ENCODE results near the gene HOXC10. TPM values are rescaled to one million over a fixed set of nuclear protein-coding genes. Genes with fewer than 3 reads are reported as not detected.

The HOXC10 gene
- not detected for polyA plus RNA-seq (2012; ENCODE audit: low read depth, missing spikeins)

DNA sequence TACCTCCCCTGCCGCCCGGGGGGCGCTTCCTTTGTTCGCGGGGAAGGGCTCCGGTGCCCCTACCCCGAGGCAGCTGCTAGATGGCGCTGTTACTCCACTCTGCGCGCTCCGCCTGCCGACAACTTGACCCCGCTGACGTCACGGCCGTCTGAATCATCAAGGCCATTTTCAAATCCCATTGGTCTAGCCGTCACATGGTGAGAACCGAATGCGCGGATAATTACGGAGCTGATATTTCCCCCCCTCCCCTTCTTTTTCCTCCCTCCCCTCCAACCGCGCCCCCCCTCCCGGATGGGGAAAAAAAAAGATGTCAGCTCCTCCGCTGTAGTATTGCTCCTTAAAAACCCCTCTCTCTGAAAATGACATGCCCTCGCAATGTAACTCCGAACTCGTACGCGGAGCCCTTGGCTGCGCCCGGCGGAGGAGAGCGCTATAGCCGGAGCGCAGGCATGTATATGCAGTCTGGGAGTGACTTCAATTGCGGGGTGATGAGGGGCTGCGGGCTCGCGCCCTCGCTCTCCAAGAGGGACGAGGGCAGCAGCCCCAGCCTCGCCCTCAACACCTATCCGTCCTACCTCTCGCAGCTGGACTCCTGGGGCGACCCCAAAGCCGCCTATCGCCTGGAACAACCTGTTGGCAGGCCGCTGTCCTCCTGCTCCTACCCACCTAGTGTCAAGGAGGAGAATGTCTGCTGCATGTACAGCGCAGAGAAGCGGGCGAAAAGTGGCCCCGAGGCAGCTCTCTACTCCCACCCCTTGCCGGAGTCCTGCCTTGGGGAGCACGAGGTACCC lies at the start of gene HOXC10:
HOXC10 (plus strand) TSS at position 246 of the 791 bp plus-strand sequence; CDS start at position 360, 114 bp downstream.
- DNase-seq (ENCODE audit: insufficient read length, low spot score): peak; percentile 77
- peak; percentile 66 for FAIRE-seq
- TF ChIP-seq POU2F2 (IDR thresholded peaks at IDR 0.05; ENCODE audit: low read depth, low read length): no peak
- no peak for TF ChIP-seq POLR2AphosphoS5 (IDR thresholded peaks at IDR 0.05; ENCODE audit: low read depth, low read length)

DNA sequence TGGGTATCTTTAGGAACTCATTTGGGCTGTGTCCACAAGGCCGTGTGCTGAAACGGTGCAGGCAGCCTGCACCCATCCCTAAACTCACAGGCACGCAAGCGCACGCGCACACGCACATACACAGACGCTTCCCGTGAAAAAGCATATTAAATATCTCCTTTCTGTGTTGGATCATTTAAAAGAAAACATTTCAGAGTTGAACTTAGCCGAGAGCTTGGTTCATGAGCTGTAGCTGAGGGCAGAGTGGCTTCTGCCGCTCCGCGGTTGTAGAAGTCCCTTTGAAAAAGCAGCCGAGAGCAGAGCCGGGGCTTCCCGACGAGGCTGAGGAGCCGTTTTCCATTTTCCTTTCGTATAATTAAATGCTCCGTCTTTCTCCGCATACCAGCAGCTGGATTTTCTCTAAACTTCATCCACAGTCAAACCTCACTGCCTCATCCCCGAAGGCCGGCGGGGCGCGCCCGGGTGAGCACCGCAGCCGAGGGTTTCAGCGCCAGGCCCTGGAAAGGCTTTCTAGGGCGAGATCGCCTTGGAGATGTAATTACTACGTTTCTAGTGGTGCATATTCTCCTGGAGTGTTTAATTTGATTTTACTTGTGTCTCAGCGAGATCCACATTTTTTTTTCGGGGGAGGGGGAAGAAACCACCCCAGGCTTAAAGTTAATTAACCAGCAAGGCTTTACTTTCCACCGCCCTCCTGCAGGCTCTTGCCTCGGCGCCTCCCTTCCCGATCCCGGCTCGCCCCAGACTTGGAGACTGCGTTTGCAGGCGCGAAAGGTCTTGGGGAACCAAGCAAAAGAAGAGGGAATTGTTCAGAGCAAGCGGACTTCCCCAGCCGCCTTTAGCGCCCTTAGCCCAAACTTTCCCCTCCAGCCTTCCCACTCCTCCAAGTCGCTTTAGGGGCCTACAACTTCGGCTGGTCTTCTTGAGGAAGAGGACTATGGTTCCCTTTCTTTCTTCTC lies 49.3 kb upstream of the HOXC10 start:
- FAIRE-seq (no peak), DNase-seq (ENCODE audit: insufficient read length, low spot score) (no peak)
- TF ChIP-seq POLR2A (IDR thresholded peaks at IDR 0.05; ENCODE audit: low read depth, low read length) (no peak), POU2F2 (IDR thresholded peaks at IDR 0.05; ENCODE audit: low read depth, low read length) (no peak), SPI1 (IDR thresholded peaks at IDR 0.05; ENCODE audit: low read depth, low read length) (no peak), PAX5 (IDR thresholded peaks at IDR 0.05; ENCODE audit: insufficient read depth, low read length, severe bottlenecking) (no peak), TAF1 (IDR thresholded peaks at IDR 0.05; ENCODE audit: low read depth, low read length) (no peak), POLR2AphosphoS5 (IDR thresholded peaks at IDR 0.05; ENCODE audit: low read depth, low read length) (no peak)

DNA sequence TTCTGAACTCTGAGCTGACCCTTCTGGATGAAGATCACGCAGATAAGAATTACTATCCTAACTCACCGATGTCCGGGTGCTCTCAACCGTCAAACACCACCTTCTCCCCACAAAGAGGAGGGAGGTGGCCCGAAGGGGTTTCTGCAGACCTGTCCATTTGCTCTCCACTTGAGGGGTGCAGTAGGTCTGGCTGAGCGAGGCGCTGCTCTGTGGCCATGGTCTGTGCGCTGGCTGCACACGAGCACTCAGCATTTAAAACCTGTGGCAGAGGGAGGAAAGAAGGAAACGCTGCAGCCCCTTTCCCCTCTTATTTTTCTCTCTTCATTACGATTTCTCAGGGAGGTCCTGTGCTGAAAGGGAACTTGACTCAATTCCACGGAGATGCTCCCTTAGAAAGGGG lies 47.8 kb upstream of the HOXC10 start:
- TF ChIP-seq POLR2AphosphoS5 (IDR thresholded peaks at IDR 0.05; ENCODE audit: low read depth, low read length) (no peak), POU2F2 (IDR thresholded peaks at IDR 0.05; ENCODE audit: low read depth, low read length) (no peak), PAX5 (IDR thresholded peaks at IDR 0.05; ENCODE audit: insufficient read depth, low read length, severe bottlenecking) (no peak), POLR2A (IDR thresholded peaks at IDR 0.05; ENCODE audit: low read depth, low read length) (no peak), TAF1 (IDR thresholded peaks at IDR 0.05; ENCODE audit: low read depth, low read length) (no peak), SPI1 (IDR thresholded peaks at IDR 0.05; ENCODE audit: low read depth, low read length) (no peak)
- DNase-seq (ENCODE audit: insufficient read length, low spot score) (no peak), FAIRE-seq (no peak)

GRCh38 chr12:53937596-53938325 lies 47.2 kb upstream of the HOXC10 start:
- TF ChIP-seq TAF1 (IDR thresholded peaks at IDR 0.05; ENCODE audit: low read depth, low read length) (no peak), POLR2AphosphoS5 (IDR thresholded peaks at IDR 0.05; ENCODE audit: low read depth, low read length) (no peak), SPI1 (IDR thresholded peaks at IDR 0.05; ENCODE audit: low read depth, low read length) (no peak), PAX5 (IDR thresholded peaks at IDR 0.05; ENCODE audit: insufficient read depth, low read length, severe bottlenecking) (no peak), POU2F2 (IDR thresholded peaks at IDR 0.05; ENCODE audit: low read depth, low read length) (no peak), POLR2A (IDR thresholded peaks at IDR 0.05; ENCODE audit: low read depth, low read length) (no peak)
- DNase-seq (ENCODE audit: insufficient read length, low spot score): no peak
- no peak for FAIRE-seq

DNA sequence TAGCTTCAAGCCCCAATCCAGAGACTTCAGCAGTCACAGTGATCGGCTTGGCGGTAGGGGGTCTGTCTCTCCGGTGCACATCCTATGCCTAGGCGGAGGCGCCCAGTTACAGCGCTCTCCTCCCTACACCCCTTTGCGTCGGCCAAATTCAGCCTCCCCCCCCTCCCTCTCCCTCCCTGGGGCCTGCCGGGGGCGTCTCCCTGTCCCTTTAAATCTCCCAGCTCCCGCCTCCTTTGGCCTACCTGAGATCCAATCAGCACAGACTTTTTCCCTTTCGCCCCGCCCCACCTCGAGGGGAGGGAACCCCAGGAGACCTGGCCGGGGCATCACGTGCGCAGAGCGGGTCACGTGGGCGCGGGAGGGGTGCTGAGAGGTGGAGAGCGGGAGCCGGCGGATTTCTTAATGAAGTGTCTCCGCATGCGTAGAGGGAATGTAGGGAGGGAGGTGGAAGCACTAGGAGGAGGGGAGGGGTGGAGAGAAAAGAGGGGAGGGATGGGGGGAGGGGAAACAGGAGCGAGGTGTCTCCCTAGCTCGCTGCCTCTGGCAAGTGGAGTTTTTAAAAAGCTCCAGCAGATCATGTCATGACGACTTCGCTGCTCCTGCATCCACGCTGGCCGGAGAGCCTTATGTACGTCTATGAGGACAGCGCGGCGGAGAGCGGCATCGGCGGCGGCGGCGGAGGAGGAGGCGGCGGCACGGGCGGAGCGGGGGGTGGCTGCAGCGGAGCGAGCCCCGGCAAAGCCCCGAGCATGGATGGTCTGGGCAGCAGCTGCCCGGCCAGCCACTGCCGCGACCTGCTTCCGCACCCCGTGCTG lies 46.4 kb upstream of the HOXC10 start, which contains the start of gene HOXC13:
HOXC13 (plus strand) TSS at position 506 of the 815 bp plus-strand sequence; CDS start at position 582, 76 bp downstream.
- DNase-seq (ENCODE audit: insufficient read length, low spot score) (no peak), FAIRE-seq (no peak)
- TF ChIP-seq POLR2A (IDR thresholded peaks at IDR 0.05; ENCODE audit: low read depth, low read length): no peak
- TF ChIP-seq PAX5 (IDR thresholded peaks at IDR 0.05; ENCODE audit: insufficient read depth, low read length, severe bottlenecking): no peak
- no peak for TF ChIP-seq TAF1 (IDR thresholded peaks at IDR 0.05; ENCODE audit: low read depth, low read length)
- TF ChIP-seq POU2F2 (IDR thresholded peaks at IDR 0.05; ENCODE audit: low read depth, low read length): no peak
- no peak for TF ChIP-seq SPI1 (IDR thresholded peaks at IDR 0.05; ENCODE audit: low read depth, low read length)
- no peak for TF ChIP-seq POLR2AphosphoS5 (IDR thresholded peaks at IDR 0.05; ENCODE audit: low read depth, low read length)

- DNase-seq (ENCODE audit: insufficient read length, low spot score) (no peak), FAIRE-seq (no peak)
- no peak for TF ChIP-seq SPI1 (IDR thresholded peaks at IDR 0.05; ENCODE audit: low read depth, low read length)
Observed at GRCh38 chr12:53939141-53940108, 45.5 kb upstream of the HOXC10 start.

- FAIRE-seq (no peak), DNase-seq (ENCODE audit: insufficient read length, low spot score) (no peak)
- TF ChIP-seq POLR2AphosphoS5 (IDR thresholded peaks at IDR 0.05; ENCODE audit: low read depth, low read length) (no peak), TAF1 (IDR thresholded peaks at IDR 0.05; ENCODE audit: low read depth, low read length) (no peak), POLR2A (IDR thresholded peaks at IDR 0.05; ENCODE audit: low read depth, low read length) (no peak), PAX5 (IDR thresholded peaks at IDR 0.05; ENCODE audit: insufficient read depth, low read length, severe bottlenecking) (no peak), SPI1 (IDR thresholded peaks at IDR 0.05; ENCODE audit: low read depth, low read length) (no peak), POU2F2 (IDR thresholded peaks at IDR 0.05; ENCODE audit: low read depth, low read length) (no peak)
Observed at GRCh38 chr12:53940443-53941014, 44.4 kb upstream of the HOXC10 start.

All from GM12891 (cell line).